IPS DF 6.9 (cell line): ENCODE data around the gene HSPG2.

ENCODE experiments used
- DNase-seq: peaks from one replicate; pipeline ENCODE4 v3.0.0-alpha.2; 2013; ENCODE audit warnings: low read depth, low spot score
- H3K27ac ChIP-seq: one replicate; pipeline ENCODE4 v1.5.1; 2013; ENCODE audit warnings: low read length, control low read depth
- H3K27me3 ChIP-seq: 2 replicates; pipeline ENCODE4 v1.6.1; 2013; ENCODE audit warnings: mild to moderate bottlenecking, low read length; ENCODE audit not compliant: control insufficient read depth, insufficient read depth
- H3K36me3 ChIP-seq: 2 replicates; pipeline ENCODE4 v1.6.1; 2013; ENCODE audit warnings: low read length; ENCODE audit not compliant: control insufficient read depth, insufficient read depth
- H3K4me1 ChIP-seq: 2 replicates; pipeline ENCODE4 v1.6.1; 2013; ENCODE audit warnings: low read length; ENCODE audit not compliant: control insufficient read depth, insufficient read depth
- H3K4me3 ChIP-seq: 2 replicates; pipeline ENCODE4 v1.5.1; 2013; ENCODE audit warnings: mild to moderate bottlenecking, low read length
- H3K9me3 ChIP-seq: 2 replicates; pipeline ENCODE4 v1.6.1; 2013; ENCODE audit warnings: low read length, inconsistent platforms; ENCODE audit not compliant: control insufficient read depth, insufficient read depth
- WGBS: extraction: QIAGEN DNeasy Blood & Tissue Kit; methylation state at CpG from one replicate; pipeline ENCODE4 v1.1.7; 2013; ENCODE audit warnings: mixed read lengths, missing lambda C conversion rate; ENCODE audit not compliant: insufficient read length, insufficient coverage; 5-methylcytosine and 5-hydroxymethylcytosine counted together

The HSPG2 gene

GRCh38 chr1:21903638-21904453, 33.3 kb downstream of the HSPG2 start:
- H3K27me3 ChIP-seq = no peaks in the 10 kb centered on the region
- no peak overlapping the region for H3K4me3 ChIP-seq
- H3K27ac ChIP-seq = no peak overlapping the region
- WGBS = no CpG with 5 or more reads among the region's 26 CpGs
- no peaks in the 10 kb centered on the region for H3K9me3 ChIP-seq
- no peak for DNase-seq
- no peaks in the 10 kb centered on the region for H3K4me1 ChIP-seq
- no peaks in the 10 kb centered on the region for H3K36me3 ChIP-seq

- WGBS = no CpG with 5 or more reads among the region's 20 CpGs
- Histone ChIP-seq H3K27me3 (no peaks in the 10 kb centered on the region), H3K4me3 (no peak overlapping the region), H3K27ac (no peak overlapping the region), H3K9me3 (no peaks in the 10 kb centered on the region), H3K4me1 (no peaks in the 10 kb centered on the region), H3K36me3 (no peaks in the 10 kb centered on the region)
- DNase-seq = no peak
These were observed 34.8 kb downstream of the HSPG2 start for GRCh38 chr1:21902026-21903012.

GRCh38 chr1:21901473-21901847, 35.6 kb downstream of the HSPG2 start:
- WGBS = no CpG with 5 or more reads among the region's 5 CpGs
- DNase-seq = no peak
- Histone ChIP-seq H3K9me3 (no peaks in the 10 kb centered on the region), H3K4me3 (no peak overlapping the region), H3K4me1 (no peaks in the 10 kb centered on the region), H3K27me3 (no peaks in the 10 kb centered on the region), H3K36me3 (no peaks in the 10 kb centered on the region), H3K27ac (no peak overlapping the region)

GRCh38 chr1:21900766-21901472, 36.2 kb downstream of the HSPG2 start:
- no peak for DNase-seq
- no peaks in the 10 kb centered on the region for H3K27me3 ChIP-seq
- H3K9me3 ChIP-seq = no peaks in the 10 kb centered on the region
- no peak overlapping the region for H3K4me3 ChIP-seq
- no peaks in the 10 kb centered on the region for H3K36me3 ChIP-seq
- WGBS = no CpG with 5 or more reads among the region's 13 CpGs
- no peaks in the 10 kb centered on the region for H3K4me1 ChIP-seq
- H3K27ac ChIP-seq = no peak overlapping the region

GRCh38 chr1:21899987-21900386, 37.1 kb downstream of the HSPG2 start:
- H3K4me3 ChIP-seq = no peak overlapping the region
- DNase-seq = no peak
- no CpG with 5 or more reads among the region's 8 CpGs for WGBS
- H3K27ac ChIP-seq = no peak overlapping the region
- H3K4me1 ChIP-seq = no peaks in the 10 kb centered on the region
- no peaks in the 10 kb centered on the region for H3K27me3 ChIP-seq
- peaks cover 5% of the 10 kb centered on the region; the same call in 1 of the 2 replicates for H3K36me3 ChIP-seq
- no peaks in the 10 kb centered on the region for H3K9me3 ChIP-seq

GRCh38 chr1:21899267-21899810, 37.8 kb downstream of the HSPG2 start:
- WGBS = no CpG with 5 or more reads among the region's 4 CpGs
- peaks cover 9% of the 10 kb centered on the region for H3K36me3 ChIP-seq
- no peaks in the 10 kb centered on the region for H3K4me1 ChIP-seq
- H3K9me3 ChIP-seq = no peaks in the 10 kb centered on the region
- H3K27ac ChIP-seq = no peak overlapping the region
- no peak overlapping the region for H3K4me3 ChIP-seq
- DNase-seq = no peak
- no peaks in the 10 kb centered on the region for H3K27me3 ChIP-seq

- WGBS = no CpG with 5 or more reads among the region's 16 CpGs
- no peak overlapping the region for H3K27ac ChIP-seq
These were observed 38.5 kb downstream of the HSPG2 start for GRCh38 chr1:21898326-21899200.

GRCh38 chr1:21897844-21898243, 39.3 kb downstream of the HSPG2 start:
- no CpG with 5 or more reads among the region's 4 CpGs for WGBS
- peaks cover 17% of the 10 kb centered on the region for H3K36me3 ChIP-seq
- H3K9me3 ChIP-seq = no peaks in the 10 kb centered on the region
- DNase-seq = no peak
- no peaks in the 10 kb centered on the region for H3K27me3 ChIP-seq
- H3K4me1 ChIP-seq = no peaks in the 10 kb centered on the region; the same call in 1 of the 2 replicates
- no peak overlapping the region for H3K27ac ChIP-seq
- H3K4me3 ChIP-seq = no peak overlapping the region

More at GRCh38 chr1:21898326-21899200, 38.5 kb downstream of the HSPG2 start:
- H3K4me1 ChIP-seq = no peaks in the 10 kb centered on the region; the same call in 1 of the 2 replicates
- DNase-seq = no peak
- no peak overlapping the region for H3K4me3 ChIP-seq
- H3K9me3 ChIP-seq = no peaks in the 10 kb centered on the region
- H3K27me3 ChIP-seq = no peaks in the 10 kb centered on the region
- peaks cover 13% of the 10 kb centered on the region for H3K36me3 ChIP-seq

GRCh38 chr1:21896652-21897532, 40.2 kb downstream of the HSPG2 start:
- Histone ChIP-seq H3K36me3 (peaks cover 18% of the 10 kb centered on the region), H3K9me3 (no peaks in the 10 kb centered on the region), H3K27ac (no peak overlapping the region), H3K4me3 (no peak overlapping the region), H3K4me1 (no peaks in the 10 kb centered on the region; the same call in 1 of the 2 replicates), H3K27me3 (no peaks in the 10 kb centered on the region)
- WGBS = no CpG with 5 or more reads among the region's 20 CpGs
- no peak for DNase-seq
